Measurements from ENCODE around the gene SNTB2.

SNTB2 gene

DNA sequence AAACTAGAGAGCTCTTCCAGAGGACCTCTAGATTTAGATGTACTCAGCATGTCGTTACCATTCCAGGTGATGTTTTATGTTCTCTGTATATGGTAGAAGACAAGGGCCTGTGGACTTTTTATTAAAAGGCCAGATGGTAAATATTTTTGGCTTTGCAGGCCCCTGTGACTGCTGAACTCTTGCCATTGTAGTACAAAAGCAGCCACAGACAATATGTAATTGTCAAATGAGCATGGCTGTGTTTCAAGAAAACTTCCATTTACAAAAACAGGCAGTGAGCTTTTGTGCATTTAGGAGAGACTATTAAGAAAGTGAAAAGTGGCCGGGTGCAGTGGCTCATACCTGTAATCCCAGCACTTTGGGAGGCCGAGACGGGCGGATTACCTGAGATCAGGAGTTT lies 157.2 kb downstream of the SNTB2 start:
- DNase-seq (ENCODE audit: low read depth): no peak

GRCh38 chr16:69345923-69346322 lies 159.0 kb downstream of the SNTB2 start:
- DNase-seq (ENCODE audit: low read depth): no peak

DNA sequence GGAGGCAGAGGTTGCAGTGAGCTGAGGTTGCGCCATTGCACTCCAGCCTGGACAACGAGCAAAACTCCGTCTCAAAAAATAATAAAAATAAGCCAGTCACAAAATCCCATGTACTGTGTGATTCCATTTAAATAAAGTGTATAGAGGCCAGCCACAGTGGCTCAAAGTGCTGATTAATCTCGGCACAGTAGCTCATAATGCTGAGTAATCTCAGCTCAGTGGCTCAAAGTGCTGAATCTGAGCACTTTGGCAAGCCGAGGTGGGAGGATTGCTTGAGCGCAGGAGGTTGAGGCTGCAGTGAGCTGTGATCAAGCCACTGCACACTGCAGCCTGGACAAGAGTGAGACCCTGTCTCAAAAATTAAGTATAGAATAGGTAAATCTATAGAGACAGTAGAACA lies 159.7 kb downstream of the SNTB2 start:
- no peak for DNase-seq (ENCODE audit: low read depth)

DNA sequence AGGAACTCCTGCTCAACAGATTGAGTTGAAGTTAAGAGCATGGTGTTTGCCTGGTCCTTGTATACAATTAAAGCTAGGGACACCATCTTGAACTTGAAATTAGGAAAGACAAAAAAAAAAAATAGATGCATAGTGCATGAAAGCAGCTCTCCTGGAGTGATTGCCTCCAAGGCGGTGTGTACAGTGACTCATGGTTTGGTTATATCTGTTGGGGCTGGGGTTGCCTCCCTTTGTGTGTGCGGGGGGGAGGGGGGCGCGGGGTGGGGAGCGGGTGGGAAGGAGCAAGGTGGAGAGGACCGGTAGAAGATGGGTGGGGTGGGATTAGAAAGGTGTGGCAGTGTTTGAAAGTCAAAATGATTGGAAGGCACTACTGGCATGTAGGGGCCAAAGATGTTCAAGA lies 161.3 kb downstream of the SNTB2 start:
- no peak for DNase-seq (ENCODE audit: low read depth)

GRCh38 chr16:69349536-69349935 lies 162.6 kb downstream of the SNTB2 start:
- no peak for DNase-seq (ENCODE audit: low read depth)

DNA sequence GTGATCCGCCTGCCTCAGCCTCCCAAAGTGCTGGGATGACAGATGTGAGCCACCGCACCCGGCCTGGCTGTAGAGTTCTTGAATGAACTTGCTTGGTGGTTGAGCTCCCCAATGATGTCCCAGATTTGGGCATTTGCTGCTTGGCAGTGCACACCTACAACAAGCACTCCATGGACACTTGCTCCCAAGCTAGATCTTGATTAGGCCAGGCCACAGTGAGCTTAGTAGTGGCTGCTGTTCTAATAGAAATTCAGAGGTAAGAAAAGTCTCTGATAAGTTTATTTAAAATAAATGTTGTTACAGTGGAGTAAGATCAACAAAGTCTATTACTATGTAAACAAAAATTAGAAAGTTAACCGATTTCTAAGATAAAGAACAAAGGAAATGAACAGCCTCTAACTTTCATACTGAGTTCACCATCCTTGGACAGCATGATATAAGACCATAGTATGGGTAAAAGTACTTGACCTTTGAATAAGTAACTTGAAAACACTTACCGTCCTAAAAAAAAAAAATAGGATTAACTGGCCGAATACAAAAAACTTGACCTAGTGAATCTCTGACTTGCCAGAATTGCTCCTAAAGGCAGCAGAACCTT lies 163.7 kb downstream of the SNTB2 start:
- DNase-seq (ENCODE audit: low read depth): no peak

GRCh38 chr16:69351309-69352027 lies 164.5 kb downstream of the SNTB2 start, which contains the start of gene TMED6:
TSS of gene TMED6 (minus strand) at chr16:69351786. CDS start at chr16:69351753, 33 bp downstream.
- DNase-seq (ENCODE audit: low read depth): no peak

Measured in stimulated activated CD8-positive, alpha-beta memory T cell treated with anti-CD3 and anti-CD28 coated beads, Interleukin-4, amount 100 ng/mL, for 24 hours (primary cell).